SU-DHL-6 (cell line): ENCODE data around the gene BCAS1.

ENCODE experiments used
- H2AFZ ChIP-seq: fragments of 200-600 bp; sonication (generic); 2 replicates; pipeline ENCODE4 v1.6.1; 2014; ENCODE audit warnings: low read depth, mild to moderate bottlenecking, moderate library complexity, mixed read lengths, antibody characterized with exemption, low read length; ENCODE audit not compliant: severe bottlenecking
- H3F3A ChIP-seq: fragments of 200-600 bp; shearing (Covaris generic); 2 replicates; pipeline ENCODE4 v1.6.0; 2016; ENCODE audit warnings: antibody characterized with exemption, mild to moderate bottlenecking; ENCODE audit not compliant: insufficient read depth
- H3K27ac ChIP-seq: fragments of 200-600 bp; sonication (generic); 2 replicates; pipeline ENCODE4 v1.5.1; 2016; ENCODE audit warnings: low read depth, mild to moderate bottlenecking, low read length, moderate library complexity, mixed read lengths
- H3K27me3 ChIP-seq: fragments of 200-600 bp; sonication (generic), shearing (Covaris generic); 2 replicates; pipeline ENCODE4 v1.6.0; 2014; ENCODE audit warnings: mild to moderate bottlenecking, low read length
- H3K36me3 ChIP-seq: fragments of 200-600 bp; sonication (generic); 2 replicates; pipeline ENCODE4 v1.6.1; 2014; ENCODE audit warnings: mild to moderate bottlenecking, low read length, mixed read lengths
- H3K4me2 ChIP-seq: fragments of 300-600, 200-600 bp; shearing (Covaris generic), sonication (generic); 2 replicates; pipeline ENCODE4 v1.6.0; 2014; ENCODE audit warnings: low read length, low read depth, mild to moderate bottlenecking; ENCODE audit not compliant: poor library complexity, severe bottlenecking
- H3K4me3 ChIP-seq: fragments of 200-600 bp; sonication (generic); 2 replicates; pipeline ENCODE4 v1.5.1; 2014; ENCODE audit warnings: antibody characterized with exemption, low read length, mild to moderate bottlenecking, mixed read lengths; ENCODE audit not compliant: insufficient read depth, poor library complexity, severe bottlenecking
- H3K79me2 ChIP-seq: fragments of 200-600 bp; sonication (generic); 2 replicates; pipeline ENCODE4 v1.6.1; 2014; ENCODE audit warnings: mild to moderate bottlenecking, low read length, moderate library complexity; ENCODE audit not compliant: insufficient read depth
- H3K9ac ChIP-seq: fragments of 200-600 bp; sonication (generic); 2 replicates; pipeline ENCODE4 v1.7.0; 2014; ENCODE audit warnings: mild to moderate bottlenecking, low read length
- H3K9me2 ChIP-seq: fragments of 200-600 bp; sonication (generic); replicated peaks from 2 replicates; pipeline ENCODE4 v1.6.1; 2014; ENCODE audit warnings: low read length; ENCODE audit not compliant: insufficient read depth
- H3K9me3 ChIP-seq: fragments of 200-600 bp; sonication (generic); 2 replicates; pipeline ENCODE4 v1.6.1; 2014; ENCODE audit warnings: low read length, mixed read lengths; ENCODE audit not compliant: insufficient read depth
- H4K20me1 ChIP-seq: fragments of 200-600 bp; sonication (generic); 2 replicates; pipeline ENCODE4 v1.6.1; 2014; ENCODE audit warnings: low read depth, mild to moderate bottlenecking, antibody characterized with exemption, low read length, moderate library complexity, mixed read lengths
- CTCF ChIP-seq: fragments of 200-600 bp; sonication (generic); IDR thresholded peaks from one replicate; pipeline ENCODE4 v1.5.1; 2017; ENCODE audit warnings: antibody characterized with exemption, mild to moderate bottlenecking, low read length, moderate library complexity; ENCODE audit not compliant: insufficient read depth, poor library complexity, severe bottlenecking
- EZH2phosphoT487 ChIP-seq: fragments of 200-600 bp; sonication (generic), shearing (Covaris generic); conservative IDR thresholded peaks from 2 replicates; pipeline ENCODE4 v1.6.1; 2018; ENCODE audit warnings: mild to moderate bottlenecking, antibody characterized with exemption, low read length, moderate library complexity, mixed read lengths

BCAS1 gene

GRCh38 chr20:53918949-53919361 is 151.4 kb downstream of the BCAS1 start:
- Histone ChIP-seq H3F3A (peaks cover 17% of the 10 kb centered on the region; the same call in 1 of the 2 replicates), H3K4me3 (peak overlapping the region; percentile 39)

DNA sequence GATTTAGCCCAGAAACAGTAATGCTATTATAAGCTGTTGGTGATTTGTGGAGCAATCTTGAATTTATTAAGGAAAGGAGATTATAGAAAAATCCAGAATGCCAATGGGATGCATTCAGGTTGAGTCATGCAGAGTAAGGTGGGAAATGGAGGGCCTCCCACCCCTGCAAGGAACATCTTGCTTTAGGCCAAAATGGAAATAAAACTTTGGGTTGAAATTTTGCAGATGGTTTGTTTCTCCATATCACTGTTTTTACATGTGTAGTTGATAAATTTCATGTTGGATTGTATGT is 152.4 kb downstream of the BCAS1 start:
- no peaks in the 10 kb centered on the region for H3K9me2 ChIP-seq
- H3K9me3 ChIP-seq = no peaks in the 10 kb centered on the region
- H3K36me3 ChIP-seq = no peaks in the 10 kb centered on the region
- H3K27me3 ChIP-seq = no peaks in the 10 kb centered on the region
- H3K4me2 ChIP-seq = peak overlapping the region; percentile 53
- no peaks in the 10 kb centered on the region for H3K79me2 ChIP-seq
- peaks cover 20% of the 10 kb centered on the region; the same call in 1 of the 2 replicates for H3F3A ChIP-seq
- no peak overlapping the region for H3K9ac ChIP-seq
- H4K20me1 ChIP-seq = no peaks in the 10 kb centered on the region
- H3K4me3 ChIP-seq = peak overlapping the region; percentile 39
- H2AFZ ChIP-seq = no peak overlapping the region
- H3K27ac ChIP-seq = no peak overlapping the region
- TF ChIP-seq EZH2phosphoT487 (no peak), CTCF (no peak)

More at GRCh38 chr20:53918949-53919361, 151.4 kb downstream of the BCAS1 start:
- no peak for TF ChIP-seq CTCF
- TF ChIP-seq EZH2phosphoT487 = no peak
- H4K20me1 ChIP-seq = no peaks in the 10 kb centered on the region
- 0 out of 2 replicates have a peak overlapping the region, but pooled peaks have one; percentile 18 for H3K9ac ChIP-seq
- H2AFZ ChIP-seq = no peak overlapping the region
- H3K9me3 ChIP-seq = no peaks in the 10 kb centered on the region
- no peak overlapping the region for H3K27ac ChIP-seq
- H3K4me2 ChIP-seq = peak overlapping the region; percentile 53
- no peaks in the 10 kb centered on the region for H3K79me2 ChIP-seq
- H3K36me3 ChIP-seq = no peaks in the 10 kb centered on the region
- H3K27me3 ChIP-seq = no peaks in the 10 kb centered on the region
- no peaks in the 10 kb centered on the region for H3K9me2 ChIP-seq

GRCh38 chr20:53917145-53918019 is 153.0 kb downstream of the BCAS1 start:
- Histone ChIP-seq H3K9me2 (no peaks in the 10 kb centered on the region), H3K79me2 (no peaks in the 10 kb centered on the region), H4K20me1 (no peaks in the 10 kb centered on the region), H2AFZ (peak overlapping the region; percentile 65), H3F3A (peaks cover 21% of the 10 kb centered on the region; the same call in 1 of the 2 replicates), H3K36me3 (no peaks in the 10 kb centered on the region), H3K27me3 (no peaks in the 10 kb centered on the region), H3K4me2 (peak overlapping the region; percentile 53), H3K9ac (no peak overlapping the region), H3K4me3 (no peak overlapping the region), H3K27ac (no peak overlapping the region), H3K9me3 (no peaks in the 10 kb centered on the region)
- TF ChIP-seq CTCF (no peak), EZH2phosphoT487 (no peak)
